HG03565 (cell line): ENCODE measurements around the gene ZGPAT.

Experiments used
- ATAC-seq: cut with Tn5 transposase; IDR thresholded peaks from one replicate; pipeline ENCODE4 v1.9.1; 2021; ENCODE audit warnings: mild to moderate bottlenecking, moderate library complexity; ENCODE audit not compliant: unreplicated experiment

Gene ZGPAT

DNA sequence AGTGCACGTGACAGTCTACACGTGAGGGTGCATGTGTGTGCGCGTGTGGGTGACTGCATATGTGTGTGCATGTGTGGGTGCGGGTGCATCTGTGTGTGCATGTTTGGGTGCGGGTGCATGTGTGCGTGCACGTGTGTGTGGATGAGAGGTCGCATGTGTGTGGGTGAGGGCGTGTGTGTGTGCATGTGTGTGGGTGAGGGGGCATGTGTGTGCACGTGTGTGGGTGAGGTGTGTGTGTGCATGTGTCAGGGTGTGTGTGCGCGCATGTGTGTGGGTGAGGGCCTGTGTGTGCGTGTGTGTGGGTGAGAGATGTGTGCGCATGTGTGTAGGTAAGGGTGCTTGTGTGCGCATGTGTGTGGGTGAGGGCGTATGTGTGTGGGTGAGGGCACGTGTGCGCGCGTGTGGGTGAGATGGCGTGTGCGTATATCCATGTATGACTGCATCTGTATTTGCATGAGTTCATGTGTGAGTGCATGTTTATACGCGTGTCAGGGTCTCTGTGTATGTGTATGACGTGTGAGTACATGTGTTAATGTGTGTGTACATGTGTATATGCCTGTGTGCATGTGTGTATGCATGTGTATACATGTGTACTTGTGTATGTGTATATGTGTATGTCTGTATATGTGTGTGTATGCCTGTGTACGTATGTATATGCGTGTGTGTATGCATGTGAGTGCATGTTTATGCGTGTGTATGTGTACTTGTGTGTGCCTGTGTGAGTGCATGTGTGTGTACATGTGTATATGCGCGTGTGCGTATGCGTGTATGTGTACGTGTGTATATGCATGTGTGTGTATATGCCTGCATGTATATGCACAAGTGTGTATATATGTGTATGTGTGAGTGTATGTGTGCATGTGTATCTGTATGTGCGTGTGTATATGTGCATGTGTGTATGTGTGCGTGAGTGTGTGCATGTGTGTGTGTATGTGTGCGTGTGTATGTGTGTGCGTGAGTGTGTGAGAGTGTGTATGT lies 24.6 kb downstream of the ZGPAT start:
- ATAC-seq: no peak

DNA sequence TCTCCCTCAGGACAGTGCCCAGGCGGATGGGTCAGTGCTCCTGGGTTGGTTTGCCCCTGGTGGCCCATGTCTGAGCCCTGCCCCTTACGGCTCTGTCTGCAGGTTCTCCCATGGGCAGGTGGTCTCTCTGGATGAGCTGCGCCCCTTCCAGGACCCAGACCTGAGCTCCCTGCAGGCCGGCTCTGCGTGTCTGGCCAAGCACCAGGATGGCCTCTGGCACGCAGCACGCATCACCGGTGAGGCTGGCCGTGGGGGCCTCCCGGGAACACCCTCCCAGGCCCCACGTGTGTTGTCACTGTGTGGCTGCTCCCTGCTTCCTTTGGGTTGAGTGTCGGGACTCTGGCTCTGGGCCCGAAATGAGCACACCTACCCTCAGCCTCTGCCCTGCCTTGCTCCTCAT lies 25.3 kb downstream of the ZGPAT start:
- ATAC-seq: no peak

DNA sequence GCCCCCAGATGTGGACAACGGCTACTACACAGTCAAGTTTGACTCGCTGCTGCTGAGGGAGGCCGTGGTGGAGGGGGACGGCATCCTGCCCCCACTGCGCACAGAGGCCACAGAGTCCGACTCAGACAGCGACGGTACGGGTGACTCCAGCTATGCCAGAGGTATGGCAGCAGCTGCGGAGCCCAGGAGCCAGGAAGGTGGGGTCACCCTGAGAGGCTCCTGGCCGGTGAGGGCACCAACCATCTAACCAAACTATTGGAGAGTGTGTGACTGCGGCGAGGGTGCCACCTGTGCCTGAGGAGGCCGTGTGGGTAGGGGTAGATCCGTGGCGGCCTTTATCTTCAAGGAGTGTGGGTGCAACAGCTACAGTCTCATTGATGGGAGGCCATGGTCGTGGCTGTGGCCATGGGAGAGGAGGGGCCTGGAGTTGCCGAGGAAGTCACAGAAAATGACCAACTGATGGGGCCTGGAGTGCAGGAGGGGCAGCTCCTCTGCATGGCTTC lies 25.8 kb downstream of the ZGPAT start:
- no peak for ATAC-seq

DNA sequence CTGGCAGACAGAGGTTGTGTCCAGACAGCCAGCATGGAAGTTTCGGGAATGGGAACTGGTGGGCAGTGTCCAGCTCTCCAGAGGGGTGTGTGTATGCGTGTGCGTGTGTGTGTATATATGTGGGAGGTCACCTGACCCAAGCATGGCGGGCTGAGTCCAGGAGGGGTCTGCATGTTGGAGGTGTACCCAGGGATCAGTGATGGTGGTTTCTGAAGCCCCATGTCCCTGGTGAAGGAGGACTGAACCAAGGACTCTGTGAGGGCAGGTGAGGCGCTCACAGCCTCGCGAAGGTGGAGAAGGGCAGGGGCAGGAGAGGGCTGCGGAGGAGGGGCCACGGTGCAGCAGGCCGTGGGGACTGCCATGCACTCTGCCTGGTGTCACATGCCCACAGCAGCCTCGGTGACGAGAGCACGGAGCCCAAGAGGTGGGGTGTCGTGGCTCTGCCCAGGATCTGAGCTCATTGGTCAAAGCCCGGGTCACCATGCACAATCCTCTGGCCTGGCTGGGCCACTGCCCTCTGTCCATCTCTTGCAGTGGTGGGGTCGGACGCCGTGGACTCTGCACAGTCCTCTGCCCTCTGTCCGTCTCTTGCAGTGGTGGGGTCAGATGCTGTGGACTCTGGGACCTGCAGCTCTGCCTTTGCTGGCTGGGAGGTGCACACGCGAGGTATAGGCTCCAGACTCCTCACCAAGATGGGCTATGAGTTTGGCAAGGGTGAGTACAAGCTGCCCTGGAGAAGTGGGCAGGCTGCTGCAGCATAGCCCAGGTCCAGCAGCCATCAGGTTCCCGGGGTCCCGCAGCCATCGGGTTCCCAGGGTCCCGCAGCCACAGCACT lies 26.5 kb downstream of the ZGPAT start:
- ATAC-seq: no peak

DNA sequence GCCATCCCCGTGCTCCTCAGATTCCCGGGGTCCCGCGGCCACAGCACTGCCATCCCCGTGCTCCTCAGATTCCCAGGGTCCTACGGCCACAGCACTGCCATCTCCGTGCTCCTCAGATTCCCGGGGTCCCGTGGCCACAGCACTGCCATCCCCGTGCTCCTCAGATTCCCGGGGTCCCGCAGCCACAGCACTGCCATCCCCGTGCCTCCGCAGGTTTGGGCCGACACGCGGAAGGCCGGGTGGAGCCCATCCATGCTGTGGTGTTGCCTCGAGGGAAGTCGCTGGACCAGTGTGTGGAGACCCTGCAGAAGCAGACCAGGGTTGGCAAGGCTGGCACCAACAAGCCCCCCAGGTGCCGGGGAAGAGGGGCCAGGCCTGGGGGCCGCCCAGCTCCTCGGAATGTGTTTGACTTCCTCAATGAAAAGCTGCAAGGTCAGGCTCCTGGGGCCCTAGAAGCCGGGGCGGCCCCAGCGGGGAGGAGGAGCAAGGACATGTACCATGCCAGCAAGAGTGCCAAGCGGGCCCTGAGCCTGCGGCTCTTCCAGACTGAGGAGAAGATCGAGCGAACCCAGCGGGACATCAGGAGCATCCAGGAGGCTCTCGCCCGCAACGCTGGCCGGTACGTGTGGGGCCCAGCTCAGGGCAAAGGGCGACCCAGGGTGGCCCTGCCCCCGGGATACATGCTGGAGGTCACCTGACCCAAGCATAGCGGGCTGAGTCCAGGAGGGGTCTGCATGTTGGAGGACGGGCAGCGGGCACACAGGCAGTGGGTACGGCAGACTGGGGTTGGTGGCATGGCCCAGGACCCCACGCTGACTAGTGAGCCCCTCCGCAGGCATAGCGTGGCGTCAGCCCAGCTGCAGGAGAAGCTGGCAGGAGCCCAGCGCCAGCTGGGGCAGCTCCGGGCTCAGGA lies 27.4 kb downstream of the ZGPAT start:
- no peak for ATAC-seq

DNA sequence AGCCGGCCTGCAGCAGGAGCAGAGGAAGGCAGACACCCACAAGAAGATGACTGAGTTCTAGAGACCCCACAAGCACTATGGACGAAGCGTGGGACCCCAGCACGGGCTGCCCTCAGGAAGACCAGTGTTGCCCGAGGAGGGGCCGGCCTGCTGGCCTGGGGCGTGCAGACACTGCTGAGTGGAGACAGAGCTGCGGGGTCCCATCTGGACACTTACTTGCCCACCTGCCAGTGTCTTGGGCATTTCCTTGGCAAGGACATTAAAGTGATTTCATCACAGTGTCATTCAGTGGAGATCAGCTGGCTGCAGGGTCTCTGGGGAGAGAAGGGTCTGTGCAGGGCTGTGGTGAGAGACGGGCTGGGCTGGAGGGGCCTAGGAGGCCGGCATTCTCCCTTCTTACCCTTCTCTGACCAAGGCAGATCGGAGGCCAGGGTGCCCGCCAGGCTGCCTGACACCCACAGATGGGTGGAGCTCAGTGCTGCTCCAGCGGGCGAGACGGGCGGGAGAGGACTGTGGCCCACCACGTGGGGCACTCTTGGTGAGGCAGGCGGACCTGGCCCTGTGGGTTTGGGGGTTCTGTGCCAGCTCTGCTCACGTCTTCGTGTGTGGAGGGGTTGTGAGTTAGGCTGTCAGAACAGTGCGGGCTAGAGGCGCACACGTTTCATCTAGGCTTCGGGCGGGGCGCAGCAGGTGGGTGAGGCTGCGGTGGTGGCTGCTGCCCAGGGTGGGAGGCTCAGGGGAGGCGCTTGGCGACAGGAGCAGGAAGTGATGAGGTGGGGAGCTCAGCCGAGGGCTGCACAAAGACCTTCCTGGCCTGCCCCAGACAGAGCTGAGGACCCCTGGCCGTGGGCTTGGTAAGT lies 28.2 kb downstream of the ZGPAT start, which contains the start of gene LIME1:
Gene LIME1 (plus strand): TSS at position 806 of the 860 bp plus-strand sequence. CDS start 886 bp downstream, outside the sequence.
- no peak for ATAC-seq

DNA sequence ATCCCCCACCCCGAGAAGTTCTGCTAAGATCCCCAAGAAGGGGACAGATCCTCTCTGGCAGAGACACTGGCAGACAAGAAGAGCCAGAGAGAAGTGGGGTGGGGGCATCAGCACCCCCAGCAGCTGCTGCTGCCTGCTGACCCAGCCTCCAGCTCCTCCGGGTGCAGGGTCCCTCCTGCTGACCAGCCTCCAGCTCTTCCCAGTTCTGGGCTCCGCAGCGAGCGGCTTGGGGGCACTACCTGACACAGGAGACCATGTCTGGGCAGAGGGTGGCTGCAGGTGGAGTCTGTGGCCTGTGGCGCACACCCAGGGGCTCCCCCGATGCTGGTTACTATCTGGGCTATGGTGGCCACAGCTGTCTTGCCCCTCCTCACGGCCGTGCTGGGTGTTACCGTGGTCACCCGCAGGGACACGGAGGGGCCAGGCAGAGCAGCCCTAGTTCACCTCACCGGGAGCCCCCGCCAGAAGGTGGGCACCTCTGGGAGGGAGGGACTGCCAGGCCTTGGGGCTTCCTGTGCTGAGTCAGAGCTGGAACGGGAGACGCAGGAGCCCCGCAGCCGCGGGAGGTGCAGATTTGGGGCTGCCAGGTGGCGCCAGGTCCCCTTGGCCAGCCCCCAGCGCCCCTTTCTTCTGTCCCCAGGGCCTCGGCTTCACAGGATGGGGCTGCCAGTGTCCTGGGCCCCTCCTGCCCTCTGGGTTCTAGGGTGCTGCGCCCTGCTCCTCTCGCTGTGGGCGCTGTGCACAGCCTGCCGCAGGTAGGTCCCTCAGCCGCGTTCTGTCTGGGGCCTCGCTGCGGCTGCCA lies 29.3 kb downstream of the ZGPAT start:
- no peak for ATAC-seq

DNA sequence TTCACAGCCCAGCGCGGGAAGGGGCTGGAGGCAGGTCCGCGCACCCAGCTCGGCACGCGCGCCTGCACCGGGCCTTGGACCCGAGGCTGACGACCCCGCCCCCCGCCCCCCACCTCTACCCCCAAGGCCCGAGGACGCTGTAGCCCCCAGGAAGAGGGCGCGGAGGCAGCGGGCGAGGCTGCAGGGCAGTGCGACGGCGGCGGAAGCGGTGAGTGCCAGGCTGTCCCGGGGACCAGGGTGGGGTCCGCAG lies 29.8 kb downstream of the ZGPAT start:
- no peak for ATAC-seq

DNA sequence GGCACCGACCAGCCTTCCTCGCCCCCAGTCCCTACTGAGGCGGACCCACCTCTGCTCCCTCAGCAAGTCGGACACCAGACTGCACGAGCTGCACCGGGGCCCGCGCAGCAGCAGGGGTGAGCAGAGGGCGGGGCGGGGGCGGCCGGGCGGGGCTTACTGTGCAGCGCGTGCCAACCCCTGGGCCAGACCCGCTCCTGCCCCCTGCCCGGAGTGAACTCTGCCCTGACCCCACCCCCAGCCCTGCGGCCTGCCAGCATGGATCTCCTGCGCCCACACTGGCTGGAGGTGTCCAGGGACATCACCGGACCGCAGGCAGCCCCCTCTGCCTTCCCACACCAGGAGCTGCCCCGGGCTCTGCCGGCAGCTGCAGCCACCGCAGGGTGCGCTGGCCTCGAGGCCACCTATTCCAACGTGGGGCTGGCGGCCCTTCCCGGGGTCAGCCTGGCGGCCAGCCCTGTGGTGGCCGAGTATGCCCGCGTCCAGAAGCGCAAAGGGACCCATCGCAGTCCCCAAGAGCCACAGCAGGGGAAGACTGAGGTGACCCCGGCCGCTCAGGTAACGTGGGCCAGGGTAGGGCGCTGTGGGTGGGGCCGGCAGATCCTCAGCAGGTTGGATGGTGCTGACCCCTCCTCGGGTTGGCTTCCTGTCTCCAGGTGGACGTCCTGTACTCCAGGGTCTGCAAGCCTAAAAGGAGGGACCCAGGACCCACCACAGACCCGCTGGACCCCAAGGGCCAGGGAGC lies 30.3 kb downstream of the ZGPAT start:
- no peak for ATAC-seq

DNA sequence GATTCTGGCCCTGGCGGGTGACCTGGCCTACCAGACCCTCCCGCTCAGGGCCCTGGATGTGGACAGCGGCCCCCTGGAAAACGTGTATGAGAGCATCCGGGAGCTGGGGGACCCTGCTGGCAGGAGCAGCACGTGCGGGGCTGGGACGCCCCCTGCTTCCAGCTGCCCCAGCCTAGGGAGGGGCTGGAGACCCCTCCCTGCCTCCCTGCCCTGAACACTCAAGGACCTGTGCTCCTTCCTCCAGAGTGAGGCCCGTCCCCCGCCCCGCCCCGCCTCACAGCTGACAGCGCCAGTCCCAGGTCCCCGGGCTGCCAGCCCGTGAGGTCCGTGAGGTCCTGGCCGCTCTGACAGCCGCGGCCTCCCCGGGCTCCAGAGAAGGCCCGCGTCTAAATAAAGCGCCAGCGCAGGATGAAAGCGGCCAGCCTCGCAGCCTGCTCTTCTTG lies 30.9 kb downstream of the ZGPAT start:
- ATAC-seq: no peak

DNA sequence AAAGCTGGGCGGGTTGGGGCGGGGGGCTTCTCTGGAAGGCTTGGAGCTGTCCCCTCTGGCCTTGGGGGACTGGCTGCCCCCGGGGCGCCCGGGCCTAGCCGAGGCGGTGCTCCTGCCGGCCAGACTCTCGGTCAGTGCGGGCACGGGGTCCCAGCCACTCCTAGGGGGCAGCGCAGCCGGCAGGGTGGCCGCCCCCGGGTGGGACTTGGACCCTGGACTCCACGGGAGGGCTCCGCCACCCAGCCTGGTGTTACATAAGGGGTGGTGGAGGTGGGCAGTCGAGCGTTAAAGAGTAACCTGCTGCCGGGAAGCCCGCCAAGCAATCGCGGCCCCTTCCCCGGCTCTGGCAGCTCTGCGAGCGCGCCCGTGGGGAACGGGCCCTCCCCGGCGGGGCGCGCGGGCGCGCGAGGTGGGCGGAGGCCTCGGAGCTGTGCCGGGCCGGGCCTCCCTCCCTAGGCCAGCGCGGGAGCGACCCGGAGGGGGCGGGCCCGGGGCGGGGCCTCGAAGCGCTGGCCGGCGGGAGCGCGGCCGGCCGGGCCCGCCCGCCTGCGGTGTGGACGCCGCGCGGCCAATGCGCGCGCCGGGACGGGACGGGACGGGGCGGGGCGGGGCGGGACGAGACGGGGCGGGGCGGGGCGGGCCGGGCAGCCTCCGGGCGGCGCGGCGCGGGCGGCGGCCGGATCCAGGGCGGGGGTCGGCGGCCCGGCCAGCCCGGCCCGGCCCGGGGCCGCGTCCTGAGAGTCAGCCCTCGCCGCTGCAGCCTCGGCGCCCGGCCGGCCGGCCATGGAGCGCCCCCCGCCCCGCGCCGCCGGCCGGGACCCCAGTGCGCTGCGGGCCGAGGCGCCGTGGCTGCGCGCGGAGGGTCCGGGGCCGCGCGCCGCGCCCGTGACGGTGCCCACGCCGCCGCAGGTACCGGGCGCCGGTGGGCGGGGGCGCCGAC lies 31.6 kb downstream of the ZGPAT start, which contains the start of gene SLC2A4RG:
Gene SLC2A4RG (plus strand): TSS at position 647 of the 940 bp plus-strand sequence. CDS start 137 bp downstream, at position 784.
- no peak for ATAC-seq

DNA sequence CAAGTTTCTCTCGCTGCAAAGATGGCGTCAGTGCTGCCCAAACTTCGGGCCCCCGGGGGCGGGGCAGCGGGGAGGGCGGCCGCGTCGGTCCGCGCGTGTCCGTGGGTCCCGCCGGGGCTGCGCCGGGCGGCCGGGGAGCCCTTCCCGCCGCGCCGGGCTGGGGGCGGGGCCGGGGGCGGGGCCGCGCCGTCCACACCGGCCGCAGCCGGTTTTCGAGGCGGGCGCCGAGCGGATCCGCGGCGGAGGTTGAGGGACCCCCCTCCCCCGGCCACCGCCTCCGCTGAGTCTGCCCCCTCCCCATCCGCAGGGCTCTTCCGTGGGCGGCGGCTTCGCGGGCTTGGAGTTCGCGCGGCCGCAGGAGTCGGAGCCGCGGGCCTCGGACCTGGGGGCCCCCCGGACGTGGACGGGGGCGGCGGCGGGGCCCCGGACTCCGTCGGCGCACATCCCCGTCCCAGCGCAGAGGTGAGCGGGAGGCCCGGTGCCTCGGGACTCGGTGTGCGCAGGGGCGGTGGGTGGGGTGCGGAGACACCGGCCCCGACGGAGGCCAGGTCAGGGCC lies 32.3 kb downstream of the ZGPAT start:
- ATAC-seq: no peak

DNA sequence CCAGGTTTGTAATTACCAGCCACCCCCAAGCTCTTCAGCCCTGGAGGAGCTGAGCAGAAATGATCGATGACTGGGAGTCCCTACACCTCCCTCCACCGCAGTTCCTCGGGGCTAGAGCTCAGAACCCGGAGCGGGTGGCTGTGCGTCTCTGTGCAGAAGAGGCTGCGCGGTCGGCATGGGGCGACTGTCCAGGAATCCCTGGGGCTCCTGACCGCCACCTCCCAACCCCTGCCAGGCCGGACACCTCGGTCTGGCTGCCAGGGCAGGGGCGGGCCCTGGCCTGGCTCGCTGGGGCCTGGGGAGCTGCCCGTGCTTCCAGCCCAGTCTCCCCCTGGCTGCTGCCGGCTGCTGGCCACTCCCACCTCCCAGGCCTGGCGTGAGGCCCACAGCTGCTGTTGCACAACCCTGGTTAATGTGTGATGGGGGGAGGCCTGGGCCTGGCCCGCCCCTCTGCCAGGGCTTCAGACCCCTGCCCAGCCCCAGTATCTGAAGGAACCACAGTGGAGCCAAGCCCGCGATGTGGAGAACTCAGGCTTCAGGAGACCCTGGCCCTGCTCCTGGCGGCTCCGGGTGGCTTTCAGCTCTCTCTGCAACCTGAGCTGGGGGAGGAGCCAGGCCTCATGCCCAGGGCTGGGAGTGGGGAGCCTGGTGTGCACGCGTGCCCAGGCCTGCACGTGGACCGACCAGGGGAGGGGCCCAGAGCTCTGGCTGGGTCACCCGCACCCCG lies 33.0 kb downstream of the ZGPAT start:
- ATAC-seq: no peak

DNA sequence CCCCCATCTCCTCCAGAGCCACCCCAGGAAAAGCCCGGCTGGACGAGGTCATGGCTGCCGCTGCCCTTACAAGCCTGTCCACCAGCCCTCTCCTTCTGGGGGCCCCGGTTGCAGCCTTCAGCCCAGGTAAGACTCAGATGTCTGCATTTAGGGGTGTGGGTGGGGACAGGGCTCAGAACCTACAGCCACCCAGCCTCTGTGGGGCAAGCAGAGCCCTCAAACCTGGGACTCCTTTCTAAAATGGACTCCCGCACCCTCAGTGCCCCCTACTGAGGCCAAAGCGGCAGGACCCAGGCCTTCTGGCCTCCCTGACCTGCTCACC lies 33.5 kb downstream of the ZGPAT start:
- ATAC-seq: no peak

DNA sequence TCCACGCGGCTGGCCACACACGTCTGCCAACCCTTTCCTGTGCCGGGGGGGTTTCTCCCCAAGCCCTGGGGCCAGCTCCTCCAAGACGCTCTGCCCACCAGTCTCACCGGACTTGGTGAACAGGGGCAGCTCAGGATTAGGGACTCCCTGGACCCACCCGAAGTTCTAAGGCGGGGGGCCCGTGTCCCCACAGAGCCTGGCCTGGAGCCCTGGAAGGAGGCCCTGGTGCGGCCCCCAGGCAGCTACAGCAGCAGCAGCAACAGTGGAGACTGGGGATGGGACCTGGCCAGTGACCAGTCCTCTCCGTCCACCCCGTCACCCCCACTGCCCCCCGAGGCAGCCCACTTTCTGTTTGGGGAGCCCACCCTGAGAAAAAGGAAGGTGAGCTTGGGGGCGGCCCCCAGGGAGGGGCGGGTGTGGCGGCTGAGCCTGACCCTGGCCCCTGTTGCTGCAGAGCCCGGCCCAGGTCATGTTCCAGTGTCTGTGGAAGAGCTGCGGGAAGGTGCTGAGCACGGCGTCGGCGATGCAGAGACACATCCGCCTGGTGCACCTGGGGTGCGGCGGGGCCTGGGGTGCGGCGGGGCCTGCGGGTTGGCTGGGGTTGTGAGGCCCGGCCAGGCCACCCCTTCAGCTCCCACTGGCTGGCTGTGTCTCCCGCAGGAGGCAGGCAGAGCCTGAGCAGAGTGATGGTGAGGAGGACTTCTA lies 34.0 kb downstream of the ZGPAT start:
- no peak for ATAC-seq
